Right lobe of liver (tissue), 4 donors: ENCODE results near the gene CENPX.

Source experiments
- POLR2A ChIP-seq: fragments of 450-650 bp; IDR thresholded peaks from one replicate; pipeline ENCODE4 v1.6.1; 2017; ENCODE audit warnings: antibody characterized with exemption, mild to moderate bottlenecking
- TF ChIP-seq, protein P1 (sequence below), 4 donors: fragments of 200-600 bp in 3 of 4; fragments of 450-650 bp in 1 of 4; IDR thresholded peaks; one replicate each; pipeline versions ENCODE4 v1.5.1 to v1.8.0; 2016 to 2022; ENCODE audit warnings: antibody characterized with exemption in 4 of 4, mild to moderate bottlenecking in 2 of 4
- donor health status: DM: no; HTN: no; CAD: no.
- donor health status: DM: no; HTN: no; CAD: no.
- donor health status: DM: no; HTN: yes; CAD: no.

GRCh38 chr17:82065638-82066303, 43.1 kb upstream of the CENPX start, which contains the start of gene DUS1L:
- TF ChIP-seq POLR2A = peak; percentile 42
- TF ChIP-seq, protein P1, sequence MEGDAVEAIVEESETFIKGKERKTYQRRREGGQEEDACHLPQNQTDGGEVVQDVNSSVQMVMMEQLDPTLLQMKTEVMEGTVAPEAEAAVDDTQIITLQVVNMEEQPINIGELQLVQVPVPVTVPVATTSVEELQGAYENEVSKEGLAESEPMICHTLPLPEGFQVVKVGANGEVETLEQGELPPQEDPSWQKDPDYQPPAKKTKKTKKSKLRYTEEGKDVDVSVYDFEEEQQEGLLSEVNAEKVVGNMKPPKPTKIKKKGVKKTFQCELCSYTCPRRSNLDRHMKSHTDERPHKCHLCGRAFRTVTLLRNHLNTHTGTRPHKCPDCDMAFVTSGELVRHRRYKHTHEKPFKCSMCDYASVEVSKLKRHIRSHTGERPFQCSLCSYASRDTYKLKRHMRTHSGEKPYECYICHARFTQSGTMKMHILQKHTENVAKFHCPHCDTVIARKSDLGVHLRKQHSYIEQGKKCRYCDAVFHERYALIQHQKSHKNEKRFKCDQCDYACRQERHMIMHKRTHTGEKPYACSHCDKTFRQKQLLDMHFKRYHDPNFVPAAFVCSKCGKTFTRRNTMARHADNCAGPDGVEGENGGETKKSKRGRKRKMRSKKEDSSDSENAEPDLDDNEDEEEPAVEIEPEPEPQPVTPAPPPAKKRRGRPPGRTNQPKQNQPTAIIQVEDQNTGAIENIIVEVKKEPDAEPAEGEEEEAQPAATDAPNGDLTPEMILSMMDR (IDR thresholded peaks at IDR 0.05) = no peak
